ENCODE measurements around the gene ZFAND5. TPM values are rescaled to one million over a fixed set of nuclear protein-coding genes. Genes with fewer than 3 reads are reported as not detected.

ZFAND5 gene
- total and polyA plus RNA-seq, 2 experiments from 2014 or later = 138 to 216 TPM

DNA sequence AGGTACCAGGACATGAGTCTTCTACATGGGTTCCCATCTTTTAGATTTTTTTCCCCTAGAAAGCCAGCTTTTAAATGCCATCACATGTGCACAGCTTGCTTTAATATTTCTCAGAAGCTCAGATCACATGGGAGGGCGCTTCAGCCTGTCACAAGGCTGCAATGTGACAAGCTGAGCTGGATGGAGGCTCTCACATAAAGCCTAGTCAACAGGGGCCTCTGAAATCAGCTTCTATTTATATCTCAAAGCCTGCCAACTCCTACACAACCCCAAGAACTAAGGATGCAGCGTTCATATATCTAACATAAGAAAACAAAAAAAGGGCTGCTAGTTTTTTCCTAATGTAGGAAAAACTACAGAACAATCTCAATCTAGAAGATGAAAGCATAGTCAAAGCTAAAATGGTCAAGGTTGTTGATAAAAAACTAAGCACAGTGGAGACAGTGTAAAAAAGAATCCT lies 2.3 kb downstream of the ZFAND5 start:
- H3K27ac Mint-ChIP-seq = peak overlapping the region; percentile 98; the same call in 1 of the 2 replicates
- peaks cover 55% of the 10 kb centered on the region for H4K20me1 ChIP-seq (replicated peaks; ENCODE audit: insufficient read depth)
- H3K4me1 Mint-ChIP-seq = peaks cover 28% of the 10 kb centered on the region
- DNase-seq (ENCODE audit: low spot score) (peak; percentile 18), ATAC-seq (no peak)
- no peak overlapping the region for H3K27ac ChIP-seq (ENCODE audit: low read depth)
- H3K27me3 ChIP-seq (ENCODE audit: insufficient read depth) = no peaks in the 10 kb centered on the region
- H3K27me3 Mint-ChIP-seq (ENCODE audit: insufficient read depth, low read depth, poor library complexity) = peaks cover 9% of the 10 kb centered on the region
- peaks cover 43% of the 10 kb centered on the region for H3K36me3 ChIP-seq (ENCODE audit: insufficient read depth)
- no peaks in the 10 kb centered on the region for H3K9me2 ChIP-seq (ENCODE audit: insufficient read depth)
- peak overlapping the region; percentile 97 for H3K4me3 Mint-ChIP-seq
- H3K9me3 Mint-ChIP-seq = no peaks in the 10 kb centered on the region; the same call in 2 of the 3 replicates
- peaks cover 4% of the 10 kb centered on the region; the same call in 1 of the 2 replicates for H3F3A ChIP-seq (replicated peaks; ENCODE audit: low read depth)
- TF ChIP-seq POLR2AphosphoS5 (IDR thresholded peaks at IDR 0.05; ENCODE audit: low read depth) (no peak), ZNF114 (CRISPR knock-in tag; IDR thresholded peaks at IDR 0.05) (no peak), EZH2phosphoT487 (IDR thresholded peaks at IDR 0.05; ENCODE audit: unreplicated experiment) (no peak), ZNF462 (CRISPR knock-in tag; IDR thresholded peaks at IDR 0.05) (no peak), ETS1 (IDR thresholded peaks at IDR 0.05) (no peak), NANOG (IDR thresholded peaks at IDR 0.05; ENCODE audit: borderline replicate concordance) (no peak), CREB1 (CRISPR knock-in tag; IDR thresholded peaks at IDR 0.05; ENCODE audit: low read depth) (no peak), EZH2 (IDR thresholded peaks at IDR 0.05; ENCODE audit: low read depth, unreplicated experiment) (no peak), JUNB (IDR thresholded peaks at IDR 0.05; ENCODE audit: unreplicated experiment) (no peak), ZNF331 (CRISPR knock-in tag; IDR thresholded peaks at IDR 0.05; ENCODE audit: low read depth) (no peak), STAT1 (IDR thresholded peaks at IDR 0.05; ENCODE audit: unreplicated experiment) (no peak)
- TF ChIP-seq, protein P1, sequence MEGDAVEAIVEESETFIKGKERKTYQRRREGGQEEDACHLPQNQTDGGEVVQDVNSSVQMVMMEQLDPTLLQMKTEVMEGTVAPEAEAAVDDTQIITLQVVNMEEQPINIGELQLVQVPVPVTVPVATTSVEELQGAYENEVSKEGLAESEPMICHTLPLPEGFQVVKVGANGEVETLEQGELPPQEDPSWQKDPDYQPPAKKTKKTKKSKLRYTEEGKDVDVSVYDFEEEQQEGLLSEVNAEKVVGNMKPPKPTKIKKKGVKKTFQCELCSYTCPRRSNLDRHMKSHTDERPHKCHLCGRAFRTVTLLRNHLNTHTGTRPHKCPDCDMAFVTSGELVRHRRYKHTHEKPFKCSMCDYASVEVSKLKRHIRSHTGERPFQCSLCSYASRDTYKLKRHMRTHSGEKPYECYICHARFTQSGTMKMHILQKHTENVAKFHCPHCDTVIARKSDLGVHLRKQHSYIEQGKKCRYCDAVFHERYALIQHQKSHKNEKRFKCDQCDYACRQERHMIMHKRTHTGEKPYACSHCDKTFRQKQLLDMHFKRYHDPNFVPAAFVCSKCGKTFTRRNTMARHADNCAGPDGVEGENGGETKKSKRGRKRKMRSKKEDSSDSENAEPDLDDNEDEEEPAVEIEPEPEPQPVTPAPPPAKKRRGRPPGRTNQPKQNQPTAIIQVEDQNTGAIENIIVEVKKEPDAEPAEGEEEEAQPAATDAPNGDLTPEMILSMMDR (conservative IDR thresholded peaks at IDR 0.05; ENCODE audit: low read depth in 2 of 2) = no peak
- TF ChIP-seq, protein P2, sequence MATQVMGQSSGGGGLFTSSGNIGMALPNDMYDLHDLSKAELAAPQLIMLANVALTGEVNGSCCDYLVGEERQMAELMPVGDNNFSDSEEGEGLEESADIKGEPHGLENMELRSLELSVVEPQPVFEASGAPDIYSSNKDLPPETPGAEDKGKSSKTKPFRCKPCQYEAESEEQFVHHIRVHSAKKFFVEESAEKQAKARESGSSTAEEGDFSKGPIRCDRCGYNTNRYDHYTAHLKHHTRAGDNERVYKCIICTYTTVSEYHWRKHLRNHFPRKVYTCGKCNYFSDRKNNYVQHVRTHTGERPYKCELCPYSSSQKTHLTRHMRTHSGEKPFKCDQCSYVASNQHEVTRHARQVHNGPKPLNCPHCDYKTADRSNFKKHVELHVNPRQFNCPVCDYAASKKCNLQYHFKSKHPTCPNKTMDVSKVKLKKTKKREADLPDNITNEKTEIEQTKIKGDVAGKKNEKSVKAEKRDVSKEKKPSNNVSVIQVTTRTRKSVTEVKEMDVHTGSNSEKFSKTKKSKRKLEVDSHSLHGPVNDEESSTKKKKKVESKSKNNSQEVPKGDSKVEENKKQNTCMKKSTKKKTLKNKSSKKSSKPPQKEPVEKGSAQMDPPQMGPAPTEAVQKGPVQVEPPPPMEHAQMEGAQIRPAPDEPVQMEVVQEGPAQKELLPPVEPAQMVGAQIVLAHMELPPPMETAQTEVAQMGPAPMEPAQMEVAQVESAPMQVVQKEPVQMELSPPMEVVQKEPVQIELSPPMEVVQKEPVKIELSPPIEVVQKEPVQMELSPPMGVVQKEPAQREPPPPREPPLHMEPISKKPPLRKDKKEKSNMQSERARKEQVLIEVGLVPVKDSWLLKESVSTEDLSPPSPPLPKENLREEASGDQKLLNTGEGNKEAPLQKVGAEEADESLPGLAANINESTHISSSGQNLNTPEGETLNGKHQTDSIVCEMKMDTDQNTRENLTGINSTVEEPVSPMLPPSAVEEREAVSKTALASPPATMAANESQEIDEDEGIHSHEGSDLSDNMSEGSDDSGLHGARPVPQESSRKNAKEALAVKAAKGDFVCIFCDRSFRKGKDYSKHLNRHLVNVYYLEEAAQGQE (IDR thresholded peaks at IDR 0.05; ENCODE audit: unreplicated experiment) = no peak
- peak overlapping the region; percentile 95 for H3K4me3 ChIP-seq
- peaks cover 63% of the 10 kb centered on the region for H3K36me3 Mint-ChIP-seq (ENCODE audit: low read depth)
- H2AFZ ChIP-seq = no peak overlapping the region
- peaks cover 73% of the 10 kb centered on the region for H3K79me2 ChIP-seq (replicated peaks; ENCODE audit: insufficient read depth)
- H3K4me2 ChIP-seq = peak overlapping the region; percentile 94
- peaks cover 42% of the 10 kb centered on the region for H3K4me1 ChIP-seq (ENCODE audit: insufficient read depth)
